Left ventricle myocardium inferior (tissue), 1 donor: Measurements from ENCODE around the gene CCR6. TPM values are rescaled to one million over a fixed set of nuclear protein-coding genes. Genes with fewer than 3 reads are reported as not detected.
"Not testable (repeated sequence)": the region's sequence is repeated elsewhere in the genome, so short reads cannot be mapped to it uniquely, and the experiment has no call there.

Source experiments
- DNase-seq: peaks from one replicate; pipeline ENCODE4 v3.0.0-alpha.2; 2020
- H3K27ac ChIP-seq: fragments of 200-600 bp; replicated peaks from 2 replicates; pipeline ENCODE4 v1.8.0; 2021
- H3K27me3 ChIP-seq: fragments of 200-600 bp; 2 replicates; pipeline ENCODE4 v1.8.0; 2021; ENCODE audit warnings: low read depth
- H3K36me3 ChIP-seq: fragments of 200-600 bp; 2 replicates; pipeline ENCODE4 v1.8.0; 2021
- H3K4me1 ChIP-seq: fragments of 200-600 bp; 2 replicates; pipeline ENCODE4 v1.8.0; 2021
- H3K4me3 ChIP-seq: fragments of 200-600 bp; 2 replicates; pipeline ENCODE4 v1.8.0; 2021; ENCODE audit warnings: mild to moderate bottlenecking, moderate library complexity
- H3K9me3 ChIP-seq: fragments of 200-600 bp; replicated peaks from 2 replicates; pipeline ENCODE4 v1.8.0; 2021
- intact Hi-C: fragments of 100-400 bp; cut with micrococcal nuclease; formaldehyde crosslinking; loops from one replicate; pipeline ENCODE4 v1.11.0; 2022
- total RNA-seq: library from RNA; stranded (reverse); fragmentation: NEBNext Ultra II Directional; extraction: Animal tissue kit (Norgen Biotek cat#: 25700); gene quantifications from one replicate; pipeline ENCODE4 v1.2.1, GENCODE V29; 2021
- TF ChIP-seq, protein P1 (sequence below): fragments of 200-600 bp; IDR thresholded peaks from 2 replicates; pipeline ENCODE4 v1.8.0; 2021; ENCODE audit warnings: antibody characterized with exemption, mild to moderate bottlenecking, borderline replicate concordance
- donor health status: DM: no; HTN: yes; CAD: no; lungs with severe emphysema.

The CCR6 gene
- total RNA-seq, 1 donor from 2014 or later = not detected

DNA sequence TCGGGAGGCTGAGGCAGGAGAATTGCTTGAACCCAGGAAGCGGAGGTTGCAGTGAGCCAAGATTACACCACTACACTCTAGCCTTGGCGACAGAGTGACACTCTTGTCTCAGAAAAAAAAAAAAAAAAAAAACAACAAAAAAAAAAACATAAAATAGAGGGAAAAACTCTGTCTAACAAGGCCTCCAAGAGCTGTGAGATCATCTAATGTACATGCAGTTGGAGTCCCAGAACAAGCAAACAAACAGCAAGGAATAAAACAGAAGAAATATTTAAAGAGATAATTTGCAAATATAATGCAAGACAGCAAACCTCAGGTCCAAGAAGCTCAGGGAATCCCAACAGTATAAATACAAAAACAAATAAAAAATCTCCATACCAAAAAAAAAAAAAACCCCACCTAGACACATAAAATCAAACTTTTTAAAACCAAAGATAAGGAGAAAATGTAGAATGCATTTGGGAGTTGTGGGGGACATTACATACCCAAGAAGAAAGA lies 35.0 kb upstream of the CCR6 start:
- H3K27me3 ChIP-seq = no peaks in the 10 kb centered on the region
- no peak for DNase-seq
- no peak overlapping the region for H3K27ac ChIP-seq
- intact Hi-C loops = no loop called here
- H3K4me1 ChIP-seq = peaks cover 3% of the 10 kb centered on the region
- TF ChIP-seq, protein P1, sequence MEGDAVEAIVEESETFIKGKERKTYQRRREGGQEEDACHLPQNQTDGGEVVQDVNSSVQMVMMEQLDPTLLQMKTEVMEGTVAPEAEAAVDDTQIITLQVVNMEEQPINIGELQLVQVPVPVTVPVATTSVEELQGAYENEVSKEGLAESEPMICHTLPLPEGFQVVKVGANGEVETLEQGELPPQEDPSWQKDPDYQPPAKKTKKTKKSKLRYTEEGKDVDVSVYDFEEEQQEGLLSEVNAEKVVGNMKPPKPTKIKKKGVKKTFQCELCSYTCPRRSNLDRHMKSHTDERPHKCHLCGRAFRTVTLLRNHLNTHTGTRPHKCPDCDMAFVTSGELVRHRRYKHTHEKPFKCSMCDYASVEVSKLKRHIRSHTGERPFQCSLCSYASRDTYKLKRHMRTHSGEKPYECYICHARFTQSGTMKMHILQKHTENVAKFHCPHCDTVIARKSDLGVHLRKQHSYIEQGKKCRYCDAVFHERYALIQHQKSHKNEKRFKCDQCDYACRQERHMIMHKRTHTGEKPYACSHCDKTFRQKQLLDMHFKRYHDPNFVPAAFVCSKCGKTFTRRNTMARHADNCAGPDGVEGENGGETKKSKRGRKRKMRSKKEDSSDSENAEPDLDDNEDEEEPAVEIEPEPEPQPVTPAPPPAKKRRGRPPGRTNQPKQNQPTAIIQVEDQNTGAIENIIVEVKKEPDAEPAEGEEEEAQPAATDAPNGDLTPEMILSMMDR = no peak
- peaks cover 28% of the 10 kb centered on the region for H3K9me3 ChIP-seq
- no peak overlapping the region for H3K4me3 ChIP-seq
- no peaks in the 10 kb centered on the region for H3K36me3 ChIP-seq

DNA sequence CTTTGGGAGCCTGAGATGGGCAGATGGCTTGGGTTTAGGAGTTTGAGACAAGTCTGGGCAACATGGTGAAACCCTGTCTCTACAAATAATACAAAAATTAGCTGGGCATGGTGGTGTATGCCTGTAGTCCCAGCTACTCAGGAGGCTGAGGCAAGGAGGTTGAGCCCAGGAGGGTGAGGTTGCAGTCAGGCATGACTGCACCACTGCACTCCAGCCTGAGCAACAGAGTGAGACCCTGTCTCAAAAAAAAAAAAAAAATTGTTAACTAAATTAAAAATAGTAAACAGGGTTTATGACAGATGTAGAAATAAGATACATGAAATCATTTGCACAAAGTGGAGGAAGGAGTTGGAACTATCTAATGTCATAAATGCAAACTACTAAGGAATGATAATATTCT lies 34.2 kb upstream of the CCR6 start:
- H3K4me1 ChIP-seq, intact Hi-C loops, H3K4me3 ChIP-seq, H3K36me3 ChIP-seq, DNase-seq, H3K27ac ChIP-seq, H3K27me3 ChIP-seq: not testable (repeated sequence)
- peaks cover 28% of the 10 kb centered on the region for H3K9me3 ChIP-seq

DNA sequence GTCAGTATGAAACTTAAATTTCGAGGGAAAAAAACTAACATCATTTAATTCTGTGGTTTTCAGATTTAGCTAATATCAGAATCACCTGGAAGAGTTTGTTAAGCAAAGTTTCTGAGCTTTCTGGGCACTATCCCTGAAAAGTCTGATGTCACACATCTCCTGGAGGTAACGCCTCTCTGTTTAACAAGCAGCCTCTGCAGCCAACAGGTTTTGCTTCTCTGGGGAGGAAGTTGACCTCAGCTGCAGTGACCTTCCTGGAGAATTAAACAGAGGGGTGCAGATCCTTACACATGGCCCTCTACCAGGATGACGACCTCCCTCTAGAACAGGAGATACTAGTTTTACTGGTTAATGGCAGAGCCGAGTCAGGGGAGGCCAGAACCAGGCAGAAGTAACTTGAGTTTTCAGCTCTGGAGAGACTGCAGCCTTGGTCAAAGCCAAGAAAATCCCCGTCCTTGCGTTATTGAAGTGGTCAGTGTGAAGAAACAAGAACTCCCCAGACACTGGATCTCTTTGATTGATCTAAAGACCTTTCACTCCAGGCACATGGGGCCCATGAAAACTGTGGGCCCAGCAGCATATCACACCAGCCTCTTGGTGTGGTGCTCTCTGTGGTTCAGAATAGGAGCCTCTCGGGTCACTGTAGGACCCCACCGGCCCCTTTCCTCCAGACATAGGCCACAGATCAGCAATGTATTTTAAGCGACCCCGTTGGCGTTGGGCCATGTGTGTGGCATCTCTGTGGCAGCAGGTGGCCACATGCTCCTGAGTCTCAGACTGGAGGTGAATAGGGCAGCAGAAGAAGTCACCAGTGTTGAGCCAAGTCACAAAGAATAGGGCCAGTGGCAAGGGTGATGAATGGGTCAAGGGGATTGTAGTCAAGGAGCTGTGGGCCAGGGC lies 33.4 kb upstream of the CCR6 start:
- no peak for DNase-seq
- H3K27ac ChIP-seq = no peak overlapping the region

DNA sequence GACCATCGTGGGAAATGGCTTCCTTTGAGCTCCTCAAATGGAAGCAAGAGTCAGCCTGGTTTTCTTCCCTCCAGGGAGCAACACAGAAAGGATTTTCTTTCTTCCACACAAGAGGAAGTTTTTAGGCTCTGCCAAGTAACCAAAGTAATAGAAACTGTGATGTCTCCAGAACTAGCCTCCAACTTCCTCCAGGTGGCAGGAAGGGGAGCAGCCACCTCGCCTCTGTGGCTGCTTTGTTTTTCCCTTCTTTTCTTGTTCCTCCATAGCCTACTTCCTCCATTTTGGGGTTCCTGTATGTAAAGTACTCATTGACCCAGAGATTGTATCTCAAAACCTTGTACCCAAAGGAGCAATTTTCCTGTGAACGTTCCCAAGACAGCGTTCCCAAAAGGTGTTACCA lies 32.7 kb upstream of the CCR6 start:
- no peak overlapping the region for H3K4me3 ChIP-seq
- peaks cover 28% of the 10 kb centered on the region for H3K9me3 ChIP-seq
- H3K4me1 ChIP-seq = peaks cover 13% of the 10 kb centered on the region
- H3K27ac ChIP-seq = no peak overlapping the region
- DNase-seq = no peak
- intact Hi-C loops = no loop called here
- TF ChIP-seq, protein P1 = no peak
- no peaks in the 10 kb centered on the region for H3K27me3 ChIP-seq
- H3K36me3 ChIP-seq = no peaks in the 10 kb centered on the region

More for the DNA sequence above, 33.4 kb upstream of the CCR6 start:
- no peaks in the 10 kb centered on the region for H3K27me3 ChIP-seq
- H3K9me3 ChIP-seq = peaks cover 28% of the 10 kb centered on the region
- no peaks in the 10 kb centered on the region for H3K36me3 ChIP-seq
- TF ChIP-seq, protein P1 = no peak
- peaks cover 6% of the 10 kb centered on the region for H3K4me1 ChIP-seq
- no peak overlapping the region for H3K4me3 ChIP-seq
- intact Hi-C loops = no loop called here

DNA sequence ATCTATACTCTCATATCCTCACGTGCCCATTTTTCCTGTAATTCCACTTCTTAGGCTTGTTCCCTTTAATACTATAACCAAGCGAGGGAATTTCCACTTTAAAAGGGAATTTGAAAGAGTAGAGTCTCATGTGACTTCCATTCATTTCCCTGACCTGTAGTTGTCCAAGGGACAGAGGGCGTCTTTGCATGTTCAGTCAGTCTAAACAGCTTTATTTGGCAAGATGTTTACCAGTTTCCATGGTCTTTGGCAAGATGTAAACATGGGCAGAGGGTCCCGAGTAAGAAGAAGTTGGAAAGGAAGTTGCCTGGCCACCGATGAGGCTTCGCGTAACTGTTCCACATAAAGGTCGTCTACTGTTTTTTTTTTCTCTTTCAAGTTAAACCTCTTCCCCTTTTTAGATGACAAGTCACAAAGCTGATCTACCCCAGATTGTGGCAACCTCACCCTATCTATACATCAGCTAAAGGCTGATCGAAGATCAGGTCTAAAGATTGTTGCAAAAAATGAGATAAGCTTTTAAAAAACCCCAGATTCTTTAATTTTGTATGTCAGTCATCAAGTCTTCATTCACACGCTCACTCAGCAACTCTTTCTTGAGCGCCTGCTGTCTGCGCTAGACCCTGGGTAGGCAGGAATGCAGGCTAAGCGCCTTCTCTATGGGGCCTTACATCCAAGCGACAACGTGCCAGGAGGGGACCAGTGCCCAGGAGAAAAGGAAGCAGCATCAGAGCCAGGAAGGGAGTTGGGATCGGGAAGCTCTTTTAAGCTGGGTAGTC lies 31.7 kb upstream of the CCR6 start:
- H3K9me3 ChIP-seq = peaks cover 26% of the 10 kb centered on the region
- intact Hi-C loops = no loop called here
- DNase-seq = no peak
- peaks cover 14% of the 10 kb centered on the region for H3K4me1 ChIP-seq
- no peak overlapping the region for H3K27ac ChIP-seq
- H3K36me3 ChIP-seq = no peaks in the 10 kb centered on the region
- TF ChIP-seq, protein P1 = no peak
- no peaks in the 10 kb centered on the region for H3K27me3 ChIP-seq
- H3K4me3 ChIP-seq = no peak overlapping the region
